GM23338 (cell line): ENCODE results near the gene SEMA7A. TPM values are rescaled to one million over a fixed set of nuclear protein-coding genes. Genes with fewer than 3 reads are reported as not detected.
"Not testable (repeated sequence)": the region's sequence is repeated elsewhere in the genome, so short reads cannot be mapped to it uniquely, and the experiment has no call there.

ENCODE experiments used
- ATAC-seq: fragments of 200-7000 bp; cut with Tn5 transposase; 3 replicates; pipeline ENCODE4 v1.9.1; 2020
- DNase-seq: peaks from one replicate; pipeline ENCODE4 v3.0.0-alpha.2; 2015; ENCODE audit warnings: low spot score
- H2AFZ ChIP-seq: fragments of 200-600 bp; sonication (generic); 2 replicates; pipeline ENCODE4 v1.8.0; 2016; ENCODE audit warnings: antibody characterized with exemption, mild to moderate bottlenecking, moderate library complexity
- H3F3A ChIP-seq: fragments of 200-600 bp; sonication (generic); replicated peaks from 2 replicates; pipeline ENCODE4 v1.8.0; 2017; ENCODE audit warnings: antibody characterized with exemption, mixed run types, low read depth
- H3K27ac ChIP-seq: fragments of 200-600 bp; sonication (generic); 2 replicates; pipeline ENCODE4 v1.6.1; 2016; ENCODE audit warnings: low read depth
- H3K27me3 ChIP-seq: fragments of 200-600 bp; sonication (generic); 2 replicates; pipeline ENCODE4 v1.8.0; 2016; ENCODE audit warnings: mild to moderate bottlenecking, mixed run types, moderate library complexity; ENCODE audit not compliant: insufficient read depth
- H3K36me3 ChIP-seq: fragments of 200-600 bp; sonication (generic); 2 replicates; pipeline ENCODE4 v1.8.0; 2016; ENCODE audit warnings: mild to moderate bottlenecking; ENCODE audit not compliant: insufficient read depth
- H3K4me1 ChIP-seq: fragments of 200-600 bp; sonication (generic); 2 replicates; pipeline ENCODE4 v1.8.0; 2016; ENCODE audit warnings: mild to moderate bottlenecking, moderate library complexity; ENCODE audit not compliant: insufficient read depth
- H3K4me2 ChIP-seq: fragments of 200-600 bp; sonication (generic); 2 replicates; pipeline ENCODE4 v1.7.1; 2017; ENCODE audit warnings: mixed run types
- H3K4me3 ChIP-seq: fragments of 200-600 bp; sonication (generic); 2 replicates; pipeline ENCODE4 v1.6.1; 2016; ENCODE audit warnings: mixed run types
- H3K79me2 ChIP-seq: fragments of 200-600 bp; sonication (generic); replicated peaks from 2 replicates; pipeline ENCODE4 v1.8.0; 2017; ENCODE audit warnings: mild to moderate bottlenecking; ENCODE audit not compliant: insufficient read depth
- H3K9me2 ChIP-seq: fragments of 200-600 bp; sonication (generic); 2 replicates; pipeline ENCODE4 v1.8.0; 2017; ENCODE audit not compliant: insufficient read depth
- H4K20me1 ChIP-seq: fragments of 200-600 bp; sonication (generic); replicated peaks from 2 replicates; pipeline ENCODE4 v1.8.0; 2017; ENCODE audit warnings: mild to moderate bottlenecking; ENCODE audit not compliant: insufficient read depth
- H3K27ac Mint-ChIP-seq: 2 replicates; pipeline ENCODE4 v1.8.0; 2020; ENCODE audit warnings: inconsistent platforms, mild to moderate bottlenecking, moderate library complexity, mixed read lengths
- H3K27me3 Mint-ChIP-seq: 3 replicates; pipeline ENCODE4 v1.8.0; 2022; ENCODE audit warnings: low read depth, mild to moderate bottlenecking, moderate library complexity, mixed read lengths, inconsistent platforms; ENCODE audit not compliant: insufficient read depth, poor library complexity
- H3K36me3 Mint-ChIP-seq: 3 replicates; pipeline ENCODE4 v1.8.0; 2021; ENCODE audit warnings: low read depth, mild to moderate bottlenecking, inconsistent platforms, moderate library complexity, mixed read lengths
- H3K4me1 Mint-ChIP-seq: 3 replicates; pipeline ENCODE4 v1.8.0; 2020; ENCODE audit warnings: mild to moderate bottlenecking, inconsistent platforms, mixed read lengths
- H3K4me3 Mint-ChIP-seq: 3 replicates; pipeline ENCODE4 v1.8.0; 2021; ENCODE audit warnings: moderate library complexity, mild to moderate bottlenecking, inconsistent platforms, mixed read lengths
- H3K9me3 Mint-ChIP-seq: 3 replicates; pipeline ENCODE4 v1.8.0; 2020; ENCODE audit warnings: moderate library complexity, mild to moderate bottlenecking, inconsistent platforms, mixed read lengths
- CTCF ChIP-seq, 2 experiments: fragments of 200-600 bp in 1 of 2; sonication (generic) in 1 of 2; conservative IDR thresholded peaks; 2 replicates each; pipeline versions ENCODE4 v1.5.1 to v1.6.1; 2016 to 2017; ENCODE audit warnings: antibody characterized with exemption in 2 of 2, low read depth in 2 of 2, mild to moderate bottlenecking in 2 of 2, moderate library complexity in 1 of 2
- polyA plus RNA-seq: library from polyadenylated mRNA; unstranded; fragments of >200 nt; fragmentation: Nextera tagmentation; extraction: Ambion mirVana; gene quantifications from 2 replicates; pipeline ENCODE4 v1.2.1, GENCODE V29; 2016
- total RNA-seq: library from RNA; depleted of rRNA; stranded (reverse); fragments of >200 nt; shearing (Covaris generic); gene quantifications from 2 replicates; pipeline ENCODE4 v1.2.3, GENCODE V29; 2014
- TF ChIP-seq, protein P1 (sequence below): IDR thresholded peaks from one replicate; pipeline ENCODE4 v1.6.1; 2018; ENCODE audit warnings: antibody characterized with exemption; ENCODE audit not compliant: unreplicated experiment

The SEMA7A gene
- total and polyA plus RNA-seq, 2 experiments from 2014 or later: 2.0 to 14.1 TPM

DNA sequence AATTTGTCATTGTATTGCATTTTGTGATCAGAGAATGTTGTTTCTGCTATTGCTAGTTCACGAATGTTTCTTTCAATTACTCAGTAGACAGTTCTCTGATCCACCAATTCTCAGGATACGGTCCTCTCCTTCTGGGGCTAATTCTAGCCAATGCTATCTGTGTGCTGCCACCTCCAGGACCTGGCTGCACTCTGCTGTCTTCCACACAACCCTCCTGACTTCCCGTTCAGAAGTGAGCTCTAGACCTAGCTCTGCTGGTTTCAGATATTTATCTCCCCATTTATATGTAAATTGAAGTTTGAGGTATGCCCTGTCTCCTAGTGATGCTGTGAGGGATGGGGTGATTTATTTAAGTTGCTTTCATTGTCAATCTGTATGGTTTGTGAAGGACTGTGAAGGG, 48.9 kb upstream of the SEMA7A start:
- peaks cover 31% of the 10 kb centered on the region for H3K36me3 Mint-ChIP-seq
- Histone ChIP-seq H3K36me3 (no peaks in the 10 kb centered on the region), H3K27ac (peak overlapping the region; percentile 48; the same call in 1 of the 2 replicates), H3K4me3 (no peak overlapping the region), H2AFZ (no peak overlapping the region), H3K4me2 (0 out of 2 replicates have a peak overlapping the region, but pooled peaks have one; percentile 26), H3K27me3 (no peaks in the 10 kb centered on the region), H3K4me1 (no peaks in the 10 kb centered on the region), H3K79me2 (no peaks in the 10 kb centered on the region), H3K9me2 (no peaks in the 10 kb centered on the region), H3F3A (no peaks in the 10 kb centered on the region), H4K20me1 (no peaks in the 10 kb centered on the region)
- TF ChIP-seq CTCF (conservative IDR thresholded peaks at IDR 0.05; ENCODE audit: low read depth in 2 of 2): peak; percentile 39 to 62
- TF ChIP-seq, protein P1, sequence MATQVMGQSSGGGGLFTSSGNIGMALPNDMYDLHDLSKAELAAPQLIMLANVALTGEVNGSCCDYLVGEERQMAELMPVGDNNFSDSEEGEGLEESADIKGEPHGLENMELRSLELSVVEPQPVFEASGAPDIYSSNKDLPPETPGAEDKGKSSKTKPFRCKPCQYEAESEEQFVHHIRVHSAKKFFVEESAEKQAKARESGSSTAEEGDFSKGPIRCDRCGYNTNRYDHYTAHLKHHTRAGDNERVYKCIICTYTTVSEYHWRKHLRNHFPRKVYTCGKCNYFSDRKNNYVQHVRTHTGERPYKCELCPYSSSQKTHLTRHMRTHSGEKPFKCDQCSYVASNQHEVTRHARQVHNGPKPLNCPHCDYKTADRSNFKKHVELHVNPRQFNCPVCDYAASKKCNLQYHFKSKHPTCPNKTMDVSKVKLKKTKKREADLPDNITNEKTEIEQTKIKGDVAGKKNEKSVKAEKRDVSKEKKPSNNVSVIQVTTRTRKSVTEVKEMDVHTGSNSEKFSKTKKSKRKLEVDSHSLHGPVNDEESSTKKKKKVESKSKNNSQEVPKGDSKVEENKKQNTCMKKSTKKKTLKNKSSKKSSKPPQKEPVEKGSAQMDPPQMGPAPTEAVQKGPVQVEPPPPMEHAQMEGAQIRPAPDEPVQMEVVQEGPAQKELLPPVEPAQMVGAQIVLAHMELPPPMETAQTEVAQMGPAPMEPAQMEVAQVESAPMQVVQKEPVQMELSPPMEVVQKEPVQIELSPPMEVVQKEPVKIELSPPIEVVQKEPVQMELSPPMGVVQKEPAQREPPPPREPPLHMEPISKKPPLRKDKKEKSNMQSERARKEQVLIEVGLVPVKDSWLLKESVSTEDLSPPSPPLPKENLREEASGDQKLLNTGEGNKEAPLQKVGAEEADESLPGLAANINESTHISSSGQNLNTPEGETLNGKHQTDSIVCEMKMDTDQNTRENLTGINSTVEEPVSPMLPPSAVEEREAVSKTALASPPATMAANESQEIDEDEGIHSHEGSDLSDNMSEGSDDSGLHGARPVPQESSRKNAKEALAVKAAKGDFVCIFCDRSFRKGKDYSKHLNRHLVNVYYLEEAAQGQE: no peak
- no peak overlapping the region for H3K27ac Mint-ChIP-seq
- ATAC-seq (peak; percentile 100), DNase-seq (peak; percentile 81)
- H3K4me3 Mint-ChIP-seq: no peak overlapping the region
- H3K9me3 Mint-ChIP-seq: peaks cover 7% of the 10 kb centered on the region; the same call in 2 of the 3 replicates
- peaks cover 6% of the 10 kb centered on the region for H3K4me1 Mint-ChIP-seq
- H3K27me3 Mint-ChIP-seq: peaks cover 5% of the 10 kb centered on the region

DNA sequence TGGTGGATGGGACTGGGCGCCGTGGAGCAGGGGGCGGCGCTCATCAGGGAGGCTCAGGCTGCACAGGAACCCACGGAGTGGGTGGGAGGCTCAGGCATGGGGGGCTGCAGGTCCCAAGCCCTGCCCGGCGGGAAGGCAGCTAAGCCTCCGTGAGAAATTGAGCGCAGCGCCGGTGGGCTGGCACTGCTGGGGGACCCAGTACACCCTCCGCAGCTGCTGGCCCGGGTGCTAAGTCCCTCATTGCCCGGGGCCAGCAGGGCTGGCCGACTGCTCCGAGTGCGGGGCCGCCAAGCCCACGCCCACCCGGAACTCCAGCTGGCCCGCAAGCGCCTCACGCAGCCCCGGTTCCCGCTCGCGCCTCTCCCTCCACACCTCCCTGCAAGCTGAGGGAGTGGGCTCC, 46.6 kb upstream of the SEMA7A start:
- H3K27me3 Mint-ChIP-seq, DNase-seq, H3K27ac Mint-ChIP-seq, H3K4me2 ChIP-seq, H3K9me2 ChIP-seq, H3K27me3 ChIP-seq, H2AFZ ChIP-seq, H3K79me2 ChIP-seq, H3K4me3 Mint-ChIP-seq, H3K9me3 Mint-ChIP-seq, ATAC-seq, H4K20me1 ChIP-seq, H3K4me3 ChIP-seq, H3F3A ChIP-seq, H3K4me1 ChIP-seq, H3K36me3 ChIP-seq, H3K27ac ChIP-seq, H3K4me1 Mint-ChIP-seq: not testable (repeated sequence)
- peaks cover 31% of the 10 kb centered on the region for H3K36me3 Mint-ChIP-seq

- DNase-seq, H3K36me3 ChIP-seq, ATAC-seq, H3K4me3 ChIP-seq, H3K27ac Mint-ChIP-seq, H3K79me2 ChIP-seq, H3K4me1 ChIP-seq, H3K27ac ChIP-seq, H3F3A ChIP-seq, H3K4me2 ChIP-seq, H4K20me1 ChIP-seq, H3K4me3 Mint-ChIP-seq, H2AFZ ChIP-seq, H3K9me3 Mint-ChIP-seq, H3K27me3 ChIP-seq, H3K27me3 Mint-ChIP-seq, H3K9me2 ChIP-seq, H3K4me1 Mint-ChIP-seq: not testable (repeated sequence)
- peaks cover 34% of the 10 kb centered on the region for H3K36me3 Mint-ChIP-seq
These were observed 37.9 kb upstream of the SEMA7A start for GRCh38 chr15:74471621-74472020.
